K562 (cell line): ENCODE results near the gene RNF26. TPM values are rescaled to one million over a fixed set of nuclear protein-coding genes. Genes with fewer than 3 reads are reported as not detected.

Experiments
- ARNT ChIP-seq, 2 experiments: fragments of 450-650 bp; IDR thresholded peaks; 2 replicates each; pipeline ENCODE4 v1.6.1; 2016; ENCODE audit warnings: mild to moderate bottlenecking in 1 of 2
- HNRNPUL1 ChIP-seq: fragments of 200-400 bp; formaldehyde crosslinking; IDR thresholded peaks from 2 replicates; pipeline ENCODE4 v1.6.1; 2017; ENCODE audit warnings: low read length
- ILF3 ChIP-seq: fragments of 450-650 bp; IDR thresholded peaks from 2 replicates; pipeline ENCODE4 v1.6.1; 2018; ENCODE audit warnings: antibody characterized with exemption, mild to moderate bottlenecking, moderate library complexity, borderline replicate concordance
- JUND ChIP-seq, 2 experiments: IDR thresholded peaks; 2 replicates in 1 of 2; 3 replicates in 1 of 2; pipeline ENCODE4 v1.6.1; 2011; ENCODE audit warnings: borderline replicate concordance in 2 of 2, low read depth in 2 of 2, low read length in 2 of 2, improper control_type of control experiment in 1 of 2, missing biosample characterization in 1 of 2, missing genetic modification characterization in 1 of 2, missing genetic modification reagents in 1 of 2
- L3MBTL2 ChIP-seq: fragments of 450-650 bp; IDR thresholded peaks from 2 replicates; pipeline ENCODE4 v1.6.1; 2016; ENCODE audit warnings: mild to moderate bottlenecking, moderate library complexity
- MCM7 ChIP-seq, 2 experiments: fragments of 450-650 bp; IDR thresholded peaks; 2 replicates each; pipeline ENCODE4 v1.6.1; 2016 to 2018
- MTA3 ChIP-seq: fragments of 450-650 bp; formaldehyde crosslinking; IDR thresholded peaks from 2 replicates; pipeline ENCODE4 v1.6.1; 2017; ENCODE audit warnings: mild to moderate bottlenecking, borderline replicate concordance
- NFIC ChIP-seq: fragments of 450-650 bp; IDR thresholded peaks from 2 replicates; pipeline ENCODE4 v1.6.1; 2017; ENCODE audit warnings: mild to moderate bottlenecking, inconsistent platforms
- U2AF2 ChIP-seq: fragments of 200-400 bp; formaldehyde crosslinking; optimal IDR thresholded peaks from 2 replicates; pipeline ENCODE3; 2017; ENCODE audit warnings: low read depth, mild to moderate bottlenecking, low read length
- ZNF133 ChIP-seq: fragments of 250-450 bp; sonication (Bioruptor Pico); IDR thresholded peaks from 2 replicates; pipeline ENCODE4 v1.4.0; 2020; ENCODE audit warnings: mild to moderate bottlenecking
- ZNF140 ChIP-seq: fragments of 250-450 bp; sonication (Bioruptor Pico); IDR thresholded peaks from 2 replicates; pipeline ENCODE4 v1.8.0; 2021; ENCODE audit warnings: moderate library complexity, mild to moderate bottlenecking, inconsistent platforms
- polyA plus RNA-seq, 8 experiments: library from polyadenylated mRNA; depleted of rRNA in 4 of 8; stranded (reverse) in 5 of 8; unstranded in 3 of 8; fragments of >200 nt; fragmentation: Nextera tagmentation in 2 of 8; fragmentation: Illumina TruSeq in 1 of 8; extraction: Ambion mirVana in 2 of 8; extraction: Trizol in 1 of 8; gene quantifications; 2 replicates each; pipeline versions ENCODE4 v1.2.1 to v1.2.3, GENCODE V29; 2011 to 2014; ENCODE audit warnings: inconsistent platforms in 1 of 8, missing spikeins in 1 of 8
- total RNA-seq, 7 experiments: library from RNA; depleted of rRNA in 6 of 7; stranded (reverse); fragments of >200 nt in 6 of 7; fragmentation: Illumina TruSeq in 2 of 7; extraction: Trizol in 2 of 7; gene quantifications; 2 replicates each; pipeline versions ENCODE4 v1.2.1 to v1.2.3, GENCODE V29; 2011 to 2021; ENCODE audit warnings: low replicate concordance in 1 of 7
- TF ChIP-seq, protein P1 (sequence below): sonication (generic); formaldehyde crosslinking; IDR thresholded peaks from 2 replicates; pipeline ENCODE4 v1.8.1; 2022; ENCODE audit warnings: missing genetic modification reagents
- TF ChIP-seq, protein P2 (sequence below), 2 experiments: fragments of 450-650 bp in 1 of 2; sonication (generic) in 1 of 2; formaldehyde crosslinking in 1 of 2; IDR thresholded peaks in 1 of 2; conservative IDR thresholded peaks in 1 of 2; 2 replicates each; pipeline versions ENCODE4 v1.6.1 to v1.8.1; 2016 to 2023; ENCODE audit warnings: mild to moderate bottlenecking in 2 of 2, moderate library complexity in 2 of 2, inconsistent platforms in 1 of 2, missing genetic modification reagents in 1 of 2
- TF ChIP-seq, protein P3 (sequence below): fragments of 250-450 bp; sonication (Bioruptor Pico); IDR thresholded peaks from 2 replicates; pipeline ENCODE4 v1.4.0; 2020; ENCODE audit warnings: borderline replicate concordance
- TF ChIP-seq, protein P4 (sequence below): sonication (generic); formaldehyde crosslinking; IDR thresholded peaks from 2 replicates; pipeline ENCODE4 v1.8.1; 2023; ENCODE audit warnings: missing genetic modification reagents, mild to moderate bottlenecking, borderline replicate concordance
- TF ChIP-seq, protein P5 (sequence below): fragments of 250-450 bp; sonication (Bioruptor Pico); IDR thresholded peaks from 2 replicates; pipeline ENCODE4 v1.8.0; 2022; ENCODE audit warnings: inconsistent platforms, mild to moderate bottlenecking, moderate library complexity, borderline replicate concordance

Gene RNF26
- total and polyA plus RNA-seq, 9 of the 15 experiments (the other 6 are each of a cell fraction or from before 2014, with no cell fraction given) = 5.3 to 53.6 (median 12.7) TPM

DNA sequence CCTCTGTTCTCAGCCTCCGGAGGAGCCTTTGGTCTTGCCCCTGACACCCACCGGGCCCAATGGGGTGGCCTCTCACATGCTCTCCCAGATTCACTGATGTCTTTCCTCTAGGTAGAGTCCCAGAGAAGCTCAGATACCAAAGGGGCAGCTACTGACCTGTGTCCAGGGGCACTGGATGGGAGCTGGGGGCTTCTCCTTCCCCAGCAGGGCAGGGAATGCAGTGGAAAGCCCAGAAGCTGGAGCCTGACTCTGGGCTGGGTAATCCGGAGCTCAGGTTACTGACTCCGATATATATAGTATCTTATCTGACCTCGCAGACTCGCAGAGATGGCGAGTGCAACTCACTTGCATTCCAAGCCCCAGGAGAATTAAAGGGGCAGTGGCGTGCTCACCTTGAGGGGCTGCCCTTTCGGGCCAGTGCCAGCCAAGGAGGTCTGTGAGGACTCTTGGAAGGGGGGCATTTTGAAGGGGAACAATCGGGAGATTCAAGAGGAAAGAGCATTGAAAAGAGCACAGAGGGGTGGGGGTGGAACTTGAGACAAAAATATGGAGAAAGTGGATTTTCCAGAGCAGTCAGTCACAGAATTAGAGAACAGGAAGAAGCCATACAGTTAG, 44.6 kb downstream of the RNF26 start (continued):
- TF ChIP-seq, protein P1, sequence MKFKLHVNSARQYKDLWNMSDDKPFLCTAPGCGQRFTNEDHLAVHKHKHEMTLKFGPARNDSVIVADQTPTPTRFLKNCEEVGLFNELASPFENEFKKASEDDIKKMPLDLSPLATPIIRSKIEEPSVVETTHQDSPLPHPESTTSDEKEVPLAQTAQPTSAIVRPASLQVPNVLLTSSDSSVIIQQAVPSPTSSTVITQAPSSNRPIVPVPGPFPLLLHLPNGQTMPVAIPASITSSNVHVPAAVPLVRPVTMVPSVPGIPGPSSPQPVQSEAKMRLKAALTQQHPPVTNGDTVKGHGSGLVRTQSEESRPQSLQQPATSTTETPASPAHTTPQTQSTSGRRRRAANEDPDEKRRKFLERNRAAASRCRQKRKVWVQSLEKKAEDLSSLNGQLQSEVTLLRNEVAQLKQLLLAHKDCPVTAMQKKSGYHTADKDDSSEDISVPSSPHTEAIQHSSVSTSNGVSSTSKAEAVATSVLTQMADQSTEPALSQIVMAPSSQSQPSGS = no peak
- 0 out of 4 replicates have a peak, but pooled peaks of 1 of the 2 experiments have one; percentile 52 for TF ChIP-seq ARNT (IDR thresholded peaks at IDR 0.05)
- TF ChIP-seq NFIC = no peak
- no peak for TF ChIP-seq HNRNPUL1
- TF ChIP-seq, protein P2, sequence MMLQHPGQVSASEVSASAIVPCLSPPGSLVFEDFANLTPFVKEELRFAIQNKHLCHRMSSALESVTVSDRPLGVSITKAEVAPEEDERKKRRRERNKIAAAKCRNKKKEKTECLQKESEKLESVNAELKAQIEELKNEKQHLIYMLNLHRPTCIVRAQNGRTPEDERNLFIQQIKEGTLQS (IDR thresholded peaks at IDR 0.05) = no peak
- TF ChIP-seq, protein P2 (CRISPR knock-in tag; conservative IDR thresholded peaks at IDR 0.05) = no peak
- peak; percentile 13; the same call in 1 of the 2 replicates for TF ChIP-seq L3MBTL2
- no peak for TF ChIP-seq ZNF140 (CRISPR knock-in tag)
- TF ChIP-seq, protein P3, sequence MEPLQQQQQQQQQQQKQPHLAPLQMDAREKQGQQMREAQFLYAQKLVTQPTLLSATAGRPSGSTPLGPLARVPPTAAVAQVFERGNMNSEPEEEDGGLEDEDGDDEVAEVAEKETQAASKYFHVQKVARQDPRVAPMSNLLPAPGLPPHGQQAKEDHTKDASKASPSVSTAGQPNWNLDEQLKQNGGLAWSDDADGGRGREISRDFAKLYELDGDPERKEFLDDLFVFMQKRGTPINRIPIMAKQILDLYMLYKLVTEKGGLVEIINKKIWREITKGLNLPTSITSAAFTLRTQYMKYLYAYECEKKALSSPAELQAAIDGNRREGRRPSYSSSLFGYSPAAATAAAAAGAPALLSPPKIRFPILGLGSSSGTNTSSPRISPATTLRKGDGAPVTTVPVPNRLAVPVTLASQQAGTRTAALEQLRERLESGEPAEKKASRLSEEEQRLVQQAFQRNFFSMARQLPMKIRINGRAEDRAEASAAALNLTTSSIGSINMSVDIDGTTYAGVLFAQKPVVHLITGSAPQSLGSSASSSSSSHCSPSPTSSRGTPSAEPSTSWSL = no peak
- TF ChIP-seq ZNF133 (CRISPR knock-in tag) = no peak
- TF ChIP-seq, protein P4, sequence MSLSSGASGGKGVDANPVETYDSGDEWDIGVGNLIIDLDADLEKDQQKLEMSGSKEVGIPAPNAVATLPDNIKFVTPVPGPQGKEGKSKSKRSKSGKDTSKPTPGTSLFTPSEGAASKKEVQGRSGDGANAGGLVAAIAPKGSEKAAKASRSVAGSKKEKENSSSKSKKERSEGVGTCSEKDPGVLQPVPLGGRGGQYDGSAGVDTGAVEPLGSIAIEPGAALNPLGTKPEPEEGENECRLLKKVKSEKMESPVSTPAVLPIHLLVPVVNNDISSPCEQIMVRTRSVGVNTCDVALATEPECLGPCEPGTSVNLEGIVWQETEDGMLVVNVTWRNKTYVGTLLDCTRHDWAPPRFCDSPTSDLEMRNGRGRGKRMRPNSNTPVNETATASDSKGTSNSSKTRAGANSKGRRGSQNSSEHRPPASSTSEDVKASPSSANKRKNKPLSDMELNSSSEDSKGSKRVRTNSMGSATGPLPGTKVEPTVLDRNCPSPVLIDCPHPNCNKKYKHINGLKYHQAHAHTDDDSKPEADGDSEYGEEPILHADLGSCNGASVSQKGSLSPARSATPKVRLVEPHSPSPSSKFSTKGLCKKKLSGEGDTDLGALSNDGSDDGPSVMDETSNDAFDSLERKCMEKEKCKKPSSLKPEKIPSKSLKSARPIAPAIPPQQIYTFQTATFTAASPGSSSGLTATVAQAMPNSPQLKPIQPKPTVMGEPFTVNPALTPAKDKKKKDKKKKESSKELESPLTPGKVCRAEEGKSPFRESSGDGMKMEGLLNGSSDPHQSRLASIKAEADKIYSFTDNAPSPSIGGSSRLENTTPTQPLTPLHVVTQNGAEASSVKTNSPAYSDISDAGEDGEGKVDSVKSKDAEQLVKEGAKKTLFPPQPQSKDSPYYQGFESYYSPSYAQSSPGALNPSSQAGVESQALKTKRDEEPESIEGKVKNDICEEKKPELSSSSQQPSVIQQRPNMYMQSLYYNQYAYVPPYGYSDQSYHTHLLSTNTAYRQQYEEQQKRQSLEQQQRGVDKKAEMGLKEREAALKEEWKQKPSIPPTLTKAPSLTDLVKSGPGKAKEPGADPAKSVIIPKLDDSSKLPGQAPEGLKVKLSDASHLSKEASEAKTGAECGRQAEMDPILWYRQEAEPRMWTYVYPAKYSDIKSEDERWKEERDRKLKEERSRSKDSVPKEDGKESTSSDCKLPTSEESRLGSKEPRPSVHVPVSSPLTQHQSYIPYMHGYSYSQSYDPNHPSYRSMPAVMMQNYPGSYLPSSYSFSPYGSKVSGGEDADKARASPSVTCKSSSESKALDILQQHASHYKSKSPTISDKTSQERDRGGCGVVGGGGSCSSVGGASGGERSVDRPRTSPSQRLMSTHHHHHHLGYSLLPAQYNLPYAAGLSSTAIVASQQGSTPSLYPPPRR (CRISPR knock-in tag) = no peak
- TF ChIP-seq U2AF2 = no peak
- 0 out of 2 replicates have a peak, but pooled peaks have one; percentile 23 for TF ChIP-seq MTA3
- TF ChIP-seq, protein P5, sequence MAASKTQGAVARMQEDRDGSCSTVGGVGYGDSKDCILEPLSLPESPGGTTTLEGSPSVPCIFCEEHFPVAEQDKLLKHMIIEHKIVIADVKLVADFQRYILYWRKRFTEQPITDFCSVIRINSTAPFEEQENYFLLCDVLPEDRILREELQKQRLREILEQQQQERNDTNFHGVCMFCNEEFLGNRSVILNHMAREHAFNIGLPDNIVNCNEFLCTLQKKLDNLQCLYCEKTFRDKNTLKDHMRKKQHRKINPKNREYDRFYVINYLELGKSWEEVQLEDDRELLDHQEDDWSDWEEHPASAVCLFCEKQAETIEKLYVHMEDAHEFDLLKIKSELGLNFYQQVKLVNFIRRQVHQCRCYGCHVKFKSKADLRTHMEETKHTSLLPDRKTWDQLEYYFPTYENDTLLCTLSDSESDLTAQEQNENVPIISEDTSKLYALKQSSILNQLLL (CRISPR knock-in tag) = no peak
- TF ChIP-seq JUND (IDR thresholded peaks at IDR 0.05; ENCODE audit: borderline replicate concordance, low read depth, low read length) = peak; percentile 41
- no peak; the same call in 2 of the 3 replicates for TF ChIP-seq JUND (tag; IDR thresholded peaks at IDR 0.05; ENCODE audit: borderline replicate concordance, low read depth, low read length)
- no peak for TF ChIP-seq ILF3
- no peak for TF ChIP-seq MCM7 (IDR thresholded peaks at IDR 0.05)
